Measurements from ENCODE around the gene AP3S2. TPM values are rescaled to one million over a fixed set of nuclear protein-coding genes. Genes with fewer than 3 reads are reported as not detected.

The AP3S2 gene
- total and polyA plus RNA-seq, 7 donors: 18.0 to 74.3 (median 44.7) TPM

- no peak for TF ChIP-seq CTCF (IDR thresholded peaks at IDR 0.05)
- H3K9me3 ChIP-seq: no peaks in the 10 kb centered on the region
- intact Hi-C loops (cut with DNase I): no loop called here
- no peaks in the 10 kb centered on the region for H3K36me3 ChIP-seq (ENCODE audit: insufficient read depth in 1 of 2, low read depth in 1 of 2)
- DNase-seq (no peak), ATAC-seq (no peak)
- H3K27me3 ChIP-seq (ENCODE audit: insufficient read depth in 3 of 3, low read length in 2 of 3): peaks cover 0 to 53% (median 9%) of the 10 kb centered on the region in 3 donors
- 86 to 97% (median 95%) methylated on average over 3 of the region's 3 CpGs for WGBS, 3 donors
- H3K4me1 ChIP-seq: no peaks in the 10 kb centered on the region
- H3K27ac ChIP-seq: no peak overlapping the region
- H3K4me3 ChIP-seq: no peak overlapping the region
Measured at GRCh38 chr15:89815769-89816168, 78.0 kb downstream of the AP3S2 start.

- intact Hi-C loops (cut with DNase I): no loop called here
- Histone ChIP-seq H3K27ac (no peak overlapping the region), H3K36me3 (ENCODE audit: insufficient read depth in 1 of 2, low read depth in 1 of 2) (no peaks in the 10 kb centered on the region), H3K4me3 (peak overlapping the region; percentile 61), H3K27me3 (ENCODE audit: insufficient read depth in 3 of 3, low read length in 2 of 3) (peaks cover 0 to 46% (median 9%) of the 10 kb centered on the region in 3 donors), H3K9me3 (no peaks in the 10 kb centered on the region), H3K4me1 (no peaks in the 10 kb centered on the region)
- DNase-seq: peak in 1 of 2 donors; percentile 46
- ATAC-seq: peak in 2 of 4 donors; percentile 19 to 42
- no peak for TF ChIP-seq CTCF (IDR thresholded peaks at IDR 0.05)
- WGBS, 3 donors: 11 to 12% (median 12%) methylated on average over 39 to 56 of the region's 56 CpGs
Measured at GRCh38 chr15:89814112-89814742, 79.6 kb downstream of the AP3S2 start.

- intact Hi-C loops (cut with DNase I): no loop called here
- 77 to 83% (median 82%) methylated on average over 11 to 13 of the region's 13 CpGs for WGBS, 3 donors
- TF ChIP-seq CTCF (IDR thresholded peaks at IDR 0.05): no peak
- DNase-seq: peak in 1 of 2 donors; percentile 31
- peak in 2 of 4 donors; percentile 14 to 17 for ATAC-seq
- Histone ChIP-seq H3K4me3 (peak overlapping the region; percentile 61), H3K9me3 (no peaks in the 10 kb centered on the region), H3K27ac (no peak overlapping the region), H3K27me3 (ENCODE audit: insufficient read depth in 3 of 3, low read length in 2 of 3) (peaks cover 0 to 42% (median 9%) of the 10 kb centered on the region in 3 donors), H3K36me3 (ENCODE audit: insufficient read depth in 1 of 2, low read depth in 1 of 2) (no peaks in the 10 kb centered on the region), H3K4me1 (no peaks in the 10 kb centered on the region)
Measured at GRCh38 chr15:89813381-89814111, 80.2 kb downstream of the AP3S2 start.

- no peaks in the 10 kb centered on the region for H3K4me1 ChIP-seq
- H3K27ac ChIP-seq: no peak overlapping the region
- peaks cover 0 to 42% (median 9%) of the 10 kb centered on the region in 3 donors for H3K27me3 ChIP-seq (ENCODE audit: insufficient read depth in 3 of 3, low read length in 2 of 3)
- no peaks in the 10 kb centered on the region for H3K36me3 ChIP-seq (ENCODE audit: insufficient read depth in 1 of 2, low read depth in 1 of 2)
- intact Hi-C loops (cut with DNase I): no loop called here
- ATAC-seq (no peak), DNase-seq (peak in 1 of 2 donors; percentile 34)
- WGBS, 3 donors: 92 to 96% (median 95%) methylated on average over 7 of the region's 7 CpGs
- H3K4me3 ChIP-seq: no peak overlapping the region
- no peaks in the 10 kb centered on the region for H3K9me3 ChIP-seq
- no peak for TF ChIP-seq CTCF (IDR thresholded peaks at IDR 0.05)
Measured at GRCh38 chr15:89812847-89813320, 80.9 kb downstream of the AP3S2 start.

Measured in psoas muscle (tissue), 8 donors.